Gastroesophageal sphincter (tissue), 3 donors: ENCODE measurements around the gene TMEM243.

Experiments used
- EP300 ChIP-seq: sonication (generic); formaldehyde crosslinking; IDR thresholded peaks from one replicate; pipeline ENCODE4 v1.6.1; 2017; ENCODE audit warnings: antibody characterized with exemption, mild to moderate bottlenecking
- POLR2A ChIP-seq, 2 donors: fragments of 450-650 bp; IDR thresholded peaks; one replicate each; pipeline ENCODE4 v1.6.1; 2017; ENCODE audit warnings: antibody characterized with exemption in 2 of 2, mild to moderate bottlenecking in 2 of 2, moderate library complexity in 1 of 2
- TF ChIP-seq, protein P1 (sequence below), 4 experiments: fragments of 200-600 bp in 2 of 4; fragments of 450-650 bp in 2 of 4; sonication (generic) in 1 of 4; IDR thresholded peaks; one replicate each; pipeline ENCODE4 v1.5.1; 2017 to 2019; ENCODE audit warnings: antibody characterized with exemption in 4 of 4, mild to moderate bottlenecking in 2 of 4, moderate library complexity in 2 of 4

DNA sequence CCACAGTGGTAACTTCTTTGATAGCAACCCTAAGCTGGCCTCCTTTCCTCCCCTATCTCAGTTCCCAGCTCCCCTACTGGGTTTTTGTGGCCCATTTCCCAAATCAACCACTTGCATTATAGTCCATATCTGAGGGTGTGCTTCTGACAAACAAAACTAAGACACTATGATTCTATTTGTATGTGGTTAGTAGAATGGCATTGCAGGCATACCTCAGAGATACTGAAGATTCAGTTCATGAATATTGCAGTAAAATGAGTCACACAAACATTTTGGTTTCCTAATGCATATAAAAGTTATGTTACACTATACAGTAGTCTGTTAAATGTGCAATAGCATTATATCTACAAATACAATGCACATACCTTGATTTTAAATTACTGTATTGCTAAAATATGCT lies 15.4 kb upstream of the TMEM243 start:
- TF ChIP-seq POLR2A (IDR thresholded peaks at IDR 0.05) (no peak), EP300 (no peak)
- TF ChIP-seq, protein P1, sequence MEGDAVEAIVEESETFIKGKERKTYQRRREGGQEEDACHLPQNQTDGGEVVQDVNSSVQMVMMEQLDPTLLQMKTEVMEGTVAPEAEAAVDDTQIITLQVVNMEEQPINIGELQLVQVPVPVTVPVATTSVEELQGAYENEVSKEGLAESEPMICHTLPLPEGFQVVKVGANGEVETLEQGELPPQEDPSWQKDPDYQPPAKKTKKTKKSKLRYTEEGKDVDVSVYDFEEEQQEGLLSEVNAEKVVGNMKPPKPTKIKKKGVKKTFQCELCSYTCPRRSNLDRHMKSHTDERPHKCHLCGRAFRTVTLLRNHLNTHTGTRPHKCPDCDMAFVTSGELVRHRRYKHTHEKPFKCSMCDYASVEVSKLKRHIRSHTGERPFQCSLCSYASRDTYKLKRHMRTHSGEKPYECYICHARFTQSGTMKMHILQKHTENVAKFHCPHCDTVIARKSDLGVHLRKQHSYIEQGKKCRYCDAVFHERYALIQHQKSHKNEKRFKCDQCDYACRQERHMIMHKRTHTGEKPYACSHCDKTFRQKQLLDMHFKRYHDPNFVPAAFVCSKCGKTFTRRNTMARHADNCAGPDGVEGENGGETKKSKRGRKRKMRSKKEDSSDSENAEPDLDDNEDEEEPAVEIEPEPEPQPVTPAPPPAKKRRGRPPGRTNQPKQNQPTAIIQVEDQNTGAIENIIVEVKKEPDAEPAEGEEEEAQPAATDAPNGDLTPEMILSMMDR (IDR thresholded peaks at IDR 0.05): no peak
